GM18519 (cell line): Measurements from ENCODE around the gene ACOX2.
A peak's percentile ranks its signal among the peaks of the same experiment; 100 is the strongest.

Experiments used
- ATAC-seq: cut with Tn5 transposase; IDR thresholded peaks from one replicate; pipeline ENCODE4 v1.9.1; 2021; ENCODE audit warnings: mild to moderate bottlenecking, moderate library complexity; ENCODE audit not compliant: unreplicated experiment, low FRiP score

The ACOX2 gene

GRCh38 chr3:58514405-58514804 lies 22.6 kb downstream of the ACOX2 start:
- no peak for ATAC-seq

- no peak for ATAC-seq
Measured at GRCh38 chr3:58508437-58508836, 28.6 kb downstream of the ACOX2 start.

- no peak for ATAC-seq
Measured at GRCh38 chr3:58507356-58508078, 29.5 kb downstream of the ACOX2 start.

GRCh38 chr3:58502872-58503271 lies 34.1 kb downstream of the ACOX2 start:
- no peak for ATAC-seq

DNA sequence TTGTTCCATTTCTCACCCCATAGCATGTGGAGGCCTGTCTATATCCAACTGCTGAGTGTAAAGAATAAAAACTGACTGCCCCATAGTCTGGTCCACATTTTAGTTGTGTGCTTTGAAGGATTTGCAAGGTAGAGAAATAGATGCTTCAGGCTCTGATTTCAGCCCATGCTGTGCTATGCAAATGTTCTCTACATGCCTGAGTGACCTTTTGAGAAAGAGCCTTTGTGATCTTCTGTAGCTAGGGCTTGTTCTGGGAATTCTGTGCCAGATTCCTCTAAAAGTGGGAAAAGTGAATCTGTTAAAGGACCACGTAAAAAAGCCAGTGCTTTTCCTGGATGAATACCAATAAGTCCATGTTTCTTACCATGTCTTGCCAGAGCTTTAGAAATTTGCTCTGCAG lies 39.9 kb downstream of the ACOX2 start:
- ATAC-seq: no peak

- ATAC-seq: no peak
Measured at GRCh38 chr3:58496206-58496857, 40.7 kb downstream of the ACOX2 start.

- no peak for ATAC-seq
Measured at GRCh38 chr3:58495101-58495500, 41.9 kb downstream of the ACOX2 start.

- ATAC-seq: no peak
Measured at GRCh38 chr3:58494107-58494506, 42.9 kb downstream of the ACOX2 start.

GRCh38 chr3:58492494-58492905 lies 44.5 kb downstream of the ACOX2 start:
- ATAC-seq: no peak

DNA sequence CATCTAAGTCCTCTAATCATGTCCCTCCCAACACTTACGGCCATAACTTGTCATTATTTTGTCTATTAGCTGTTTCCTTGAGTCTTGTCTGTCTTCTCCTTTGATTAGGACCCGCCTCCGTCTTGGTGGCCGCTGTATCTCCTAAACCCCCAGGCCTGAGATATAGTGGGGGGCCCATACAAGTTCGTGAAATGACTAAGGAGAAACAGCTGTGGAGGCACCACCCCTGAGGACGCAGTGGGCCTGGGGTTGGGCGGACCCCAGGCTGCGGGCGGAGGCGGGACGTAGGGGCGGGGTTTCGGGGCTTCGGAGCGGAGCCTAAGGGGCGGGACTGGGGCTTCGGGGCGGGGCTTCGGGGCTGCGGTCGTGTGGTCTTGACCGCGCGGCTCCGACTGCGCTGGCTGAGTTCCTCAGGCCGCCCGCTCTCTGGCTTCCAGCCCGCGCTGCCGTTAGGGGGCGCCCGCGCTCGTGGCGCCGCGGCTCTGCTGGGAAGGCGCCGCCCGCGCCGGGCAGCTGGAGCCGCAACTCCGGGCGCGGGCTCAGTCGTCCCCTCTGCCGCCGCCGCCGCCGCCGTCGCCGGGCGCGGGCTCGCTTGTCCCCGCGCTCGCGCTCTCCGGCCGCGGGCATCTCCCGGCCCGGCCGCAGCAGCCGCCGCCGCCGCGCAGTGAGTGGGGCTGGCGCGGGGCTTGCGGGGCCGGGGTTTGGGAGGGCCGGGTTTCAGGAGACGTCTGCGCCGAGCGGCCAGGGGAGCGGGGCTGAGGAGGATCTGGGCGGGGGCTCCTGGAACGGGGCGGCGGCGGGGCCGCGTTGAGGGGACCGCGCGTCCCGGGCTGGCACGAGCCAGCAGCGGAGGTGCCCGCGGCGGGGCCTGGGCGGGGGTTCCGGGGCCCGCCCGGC lies 45.2 kb downstream of the ACOX2 start, which contains the start of gene KCTD6:
Gene KCTD6, plus strand, starts transcription at position 591 of the 897 bp plus-strand sequence. CDS start 6,660 bp downstream, outside the sequence.
- ATAC-seq: peak; percentile 84

GRCh38 chr3:58490860-58491501 lies 46.0 kb downstream of the ACOX2 start:
- no peak for ATAC-seq

DNA sequence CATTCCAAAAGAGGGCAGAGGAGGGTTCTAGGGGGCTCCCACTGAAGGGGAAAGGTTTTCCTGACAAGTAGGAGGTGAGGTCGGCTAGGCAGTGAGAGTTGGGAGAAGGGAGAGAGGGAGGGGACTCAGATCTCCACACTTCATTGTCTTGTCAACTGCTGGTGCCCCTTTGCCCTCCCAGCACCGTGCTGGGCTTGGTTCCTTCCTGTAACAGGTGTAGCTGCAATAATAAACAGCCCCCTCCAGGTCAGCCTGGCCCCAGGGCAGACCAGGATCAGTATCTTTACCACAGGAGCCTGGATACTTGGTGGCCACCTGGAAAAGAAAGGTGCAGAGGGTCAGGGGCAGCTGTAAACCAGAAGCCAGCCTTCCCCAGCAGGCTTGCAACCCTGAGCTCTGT lies 48.0 kb downstream of the ACOX2 start:
- no peak for ATAC-seq

- no peak for ATAC-seq
Measured at GRCh38 chr3:58487140-58487886, 49.7 kb downstream of the ACOX2 start.

GRCh38 chr3:58485801-58486435 lies 51.1 kb downstream of the ACOX2 start:
- ATAC-seq: no peak

DNA sequence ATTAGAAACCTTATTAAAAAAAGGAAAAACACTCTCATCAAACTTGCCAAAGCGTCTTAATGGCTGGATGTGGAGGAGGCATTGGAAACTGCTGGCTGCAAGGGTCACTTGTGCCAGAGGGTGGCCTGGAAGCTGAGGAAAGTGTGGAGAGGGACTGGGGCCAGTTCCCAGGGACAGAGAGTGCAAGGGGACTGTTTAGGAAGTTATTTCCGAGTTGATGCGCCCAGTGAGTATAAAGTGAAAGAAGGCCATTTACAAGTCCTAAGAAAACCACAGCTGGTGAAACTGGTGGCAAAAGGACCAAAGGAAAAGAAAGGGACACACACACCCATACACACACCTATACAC lies 52.3 kb downstream of the ACOX2 start:
- ATAC-seq: no peak

DNA sequence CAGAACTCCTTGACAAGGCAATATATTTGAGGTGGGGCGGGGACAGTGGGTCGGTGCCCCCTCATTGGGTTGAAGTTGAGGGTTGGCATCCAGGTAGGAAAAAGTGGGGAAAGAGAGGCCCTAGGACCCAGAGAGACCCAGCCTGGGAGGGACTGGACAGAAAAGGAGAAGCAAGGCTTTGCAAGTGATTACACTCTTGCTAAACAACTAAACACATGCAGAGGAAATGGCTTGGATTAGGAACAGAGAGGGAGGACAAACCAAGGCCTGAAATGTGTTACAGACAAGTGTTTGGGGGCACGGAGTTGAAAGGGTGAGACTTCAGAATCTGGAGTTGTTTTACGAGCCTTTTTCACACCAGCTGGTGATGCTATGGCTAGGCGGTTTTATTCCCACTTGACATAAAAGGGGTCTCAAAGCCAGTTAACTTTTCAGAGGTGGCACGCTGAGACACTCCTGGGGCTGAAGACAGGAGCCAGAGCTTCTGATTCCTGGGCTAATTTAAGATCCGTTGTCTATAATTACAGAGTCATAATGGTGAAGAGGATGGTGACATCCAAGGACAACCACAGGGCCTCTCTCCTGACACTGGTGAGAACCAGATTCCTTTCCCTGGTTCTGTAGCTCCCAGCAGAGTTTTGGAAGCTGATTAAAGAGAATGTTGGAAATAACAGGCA lies 52.8 kb downstream of the ACOX2 start:
- no peak for ATAC-seq

- no peak for ATAC-seq
Measured at GRCh38 chr3:58482917-58483636, 53.9 kb downstream of the ACOX2 start.

DNA sequence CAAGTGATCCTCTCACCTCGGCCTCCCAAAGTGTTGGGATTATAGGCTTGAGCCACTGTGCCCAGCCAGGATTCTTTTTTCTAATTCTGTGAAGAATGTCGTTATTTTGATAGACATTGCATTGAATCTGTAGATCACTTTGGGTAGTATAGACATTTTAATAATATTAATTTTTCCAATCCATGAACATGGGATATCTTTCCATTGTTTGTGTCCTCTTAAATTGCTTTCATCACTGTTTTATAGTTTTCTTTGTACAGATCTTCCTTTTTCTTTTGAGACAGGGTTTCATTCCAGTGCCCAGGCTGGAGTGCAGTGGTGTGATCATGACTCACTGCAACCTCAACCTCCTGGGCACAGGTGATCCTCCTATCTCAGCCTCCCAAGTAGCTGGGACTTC lies 56.7 kb downstream of the ACOX2 start:
- no peak for ATAC-seq
